ENCODE measurements around the gene ITGB8. TPM values are rescaled to one million over a fixed set of nuclear protein-coding genes. Genes with fewer than 3 reads are reported as not detected.

The ITGB8 gene
- total RNA-seq, 1 experiment from 2014 or later, result 183 TPM

DNA sequence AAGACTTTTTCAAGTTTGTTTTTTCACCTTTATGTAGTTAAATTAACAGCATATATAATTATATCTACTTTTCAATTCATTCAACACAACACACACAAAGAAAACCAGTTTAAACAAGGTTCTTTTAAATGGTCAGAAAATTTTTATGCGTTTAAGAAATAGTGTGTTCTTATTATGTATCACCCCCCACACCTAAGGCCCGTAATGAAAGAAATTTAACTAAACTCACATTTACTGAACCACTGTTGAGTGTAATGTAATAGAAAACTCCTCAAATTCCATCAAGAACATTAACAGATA, 19.0 kb upstream of the ITGB8 start:
- Mint-ChIP-seq H3K36me3 (ENCODE audit: insufficient read depth, unreplicated experiment) (peaks cover 5% of the 10 kb centered on the region), H3K4me1 (ENCODE audit: low read depth, unreplicated experiment) (peaks cover 36% of the 10 kb centered on the region), H3K9me3 (ENCODE audit: low read depth, unreplicated experiment) (no peaks in the 10 kb centered on the region), H3K4me3 (ENCODE audit: low read depth, unreplicated experiment) (no peak overlapping the region), H3K27ac (ENCODE audit: unreplicated experiment) (peak overlapping the region; percentile 30), H3K27me3 (ENCODE audit: unreplicated experiment) (no peaks in the 10 kb centered on the region)
- no peak for DNase-seq
- TF ChIP-seq CTCF (IDR thresholded peaks at IDR 0.05; ENCODE audit: unreplicated experiment), result peak; percentile 10
- intact Hi-C loops (cut with micrococcal nuclease; ENCODE audit: unreplicated experiment), result loop anchor here (1.0 to 5.0 kb wide), 7 partner anchors 94 to 599 kb away; partner anchors contain the start of gene MACC1
- BruUV-seq (replicated peaks), result no TSS peak
- CTCF ChIA-PET, result interaction anchor here (0.7 to 3.0 kb wide), 15 partner anchors 12 to 602 kb away, joined by 3 to 9 read pairs (median 4); partner anchors contain the start of gene MACC1

- peaks cover 31% of the 10 kb centered on the region for H3K4me1 Mint-ChIP-seq (ENCODE audit: low read depth, unreplicated experiment)
- intact Hi-C loops (cut with micrococcal nuclease; ENCODE audit: unreplicated experiment), result loop anchor here (5.0 kb wide), 3 partner anchors 140 to 600 kb away; no protein-coding TSS in a partner anchor
- peak overlapping the region; percentile 7 for H3K27ac Mint-ChIP-seq (ENCODE audit: unreplicated experiment)
- H3K4me3 Mint-ChIP-seq (ENCODE audit: low read depth, unreplicated experiment), result no peak overlapping the region
- CTCF ChIA-PET, result interaction anchor here (0.7 to 3.0 kb wide), 4 partner anchors 13 to 286 kb away, joined by 3 to 9 read pairs (median 6); partner anchors contain the start of gene MACC1
- H3K9me3 Mint-ChIP-seq (ENCODE audit: low read depth, unreplicated experiment), result no peaks in the 10 kb centered on the region
- no peak for DNase-seq
- no peak for TF ChIP-seq CTCF (IDR thresholded peaks at IDR 0.05; ENCODE audit: unreplicated experiment)
- BruUV-seq (replicated peaks), result no TSS peak
- no peaks in the 10 kb centered on the region for H3K27me3 Mint-ChIP-seq (ENCODE audit: unreplicated experiment)
- no peaks in the 10 kb centered on the region for H3K36me3 Mint-ChIP-seq (ENCODE audit: insufficient read depth, unreplicated experiment)
These were observed 18.1 kb upstream of the ITGB8 start for GRCh38 chr7:20312562-20312961.

- intact Hi-C loops (cut with micrococcal nuclease; ENCODE audit: unreplicated experiment), result loop anchor here (5.0 kb wide), 3 partner anchors 141 to 601 kb away; no protein-coding TSS in a partner anchor
- CTCF ChIA-PET, result interaction anchor here (1.0 to 2.0 kb wide), 4 partner anchors 96 to 600 kb away, joined by 4 to 7 read pairs (median 6); partner anchors contain the start of gene MACC1
- H3K27me3 Mint-ChIP-seq (ENCODE audit: unreplicated experiment), result no peaks in the 10 kb centered on the region
- TF ChIP-seq CTCF (IDR thresholded peaks at IDR 0.05; ENCODE audit: unreplicated experiment), result no peak
- H3K4me3 Mint-ChIP-seq (ENCODE audit: low read depth, unreplicated experiment), result no peak overlapping the region
- H3K9me3 Mint-ChIP-seq (ENCODE audit: low read depth, unreplicated experiment), result no peaks in the 10 kb centered on the region
- H3K4me1 Mint-ChIP-seq (ENCODE audit: low read depth, unreplicated experiment), result peaks cover 21% of the 10 kb centered on the region
- H3K27ac Mint-ChIP-seq (ENCODE audit: unreplicated experiment), result no peak overlapping the region
- no peaks in the 10 kb centered on the region for H3K36me3 Mint-ChIP-seq (ENCODE audit: insufficient read depth, unreplicated experiment)
- BruUV-seq (replicated peaks), result no TSS peak
- no peak for DNase-seq
These were observed 17.1 kb upstream of the ITGB8 start for GRCh38 chr7:20313626-20314025.

GRCh38 chr7:20314198-20314597, 16.5 kb upstream of the ITGB8 start:
- TF ChIP-seq CTCF (IDR thresholded peaks at IDR 0.05; ENCODE audit: unreplicated experiment), result no peak
- Mint-ChIP-seq H3K36me3 (ENCODE audit: insufficient read depth, unreplicated experiment) (no peaks in the 10 kb centered on the region), H3K27me3 (ENCODE audit: unreplicated experiment) (no peaks in the 10 kb centered on the region), H3K9me3 (ENCODE audit: low read depth, unreplicated experiment) (no peaks in the 10 kb centered on the region), H3K4me3 (ENCODE audit: low read depth, unreplicated experiment) (no peak overlapping the region), H3K27ac (ENCODE audit: unreplicated experiment) (no peak overlapping the region), H3K4me1 (ENCODE audit: low read depth, unreplicated experiment) (peaks cover 21% of the 10 kb centered on the region)
- BruUV-seq (replicated peaks), result no TSS peak
- no peak for DNase-seq
- CTCF ChIA-PET, result interaction anchor here (1.2 to 2.0 kb wide), 3 partner anchors 97 to 566 kb away, joined by 4 to 7 read pairs (median 5); partner anchors contain the start of gene MACC1
- intact Hi-C loops (cut with micrococcal nuclease; ENCODE audit: unreplicated experiment), result loop anchor here (5.0 kb wide), 3 partner anchors 142 to 602 kb away; no protein-coding TSS in a partner anchor
